Astrocyte (in vitro differentiated cells and primary cell): ENCODE results near the gene TMEM37.

Experiments used
- CTCF ChIP-seq: IDR thresholded peaks from 2 replicates; pipeline ENCODE4 v1.5.1; 2011; ENCODE audit warnings: low read depth, mild to moderate bottlenecking, inconsistent platforms, low read length, moderate library complexity; ENCODE audit not compliant: insufficient read depth
- EZH2 ChIP-seq: IDR thresholded peaks from 2 replicates; pipeline ENCODE4 v1.6.1; 2012; ENCODE audit warnings: mild to moderate bottlenecking, low read length, inconsistent platforms; ENCODE audit not compliant: insufficient read depth

GRCh38 chr2:119446037-119446436, 14.4 kb downstream of the TMEM37 start:
- TF ChIP-seq CTCF (no peak), EZH2 (no peak)
